Fibroblast of skin of right quadriceps (primary cell): ENCODE results near the gene ERP27.

ENCODE experiments used
- DNase-seq: peaks from one replicate; pipeline ENCODE4 v3.0.0-alpha.2; 2013

The ERP27 gene

DNA sequence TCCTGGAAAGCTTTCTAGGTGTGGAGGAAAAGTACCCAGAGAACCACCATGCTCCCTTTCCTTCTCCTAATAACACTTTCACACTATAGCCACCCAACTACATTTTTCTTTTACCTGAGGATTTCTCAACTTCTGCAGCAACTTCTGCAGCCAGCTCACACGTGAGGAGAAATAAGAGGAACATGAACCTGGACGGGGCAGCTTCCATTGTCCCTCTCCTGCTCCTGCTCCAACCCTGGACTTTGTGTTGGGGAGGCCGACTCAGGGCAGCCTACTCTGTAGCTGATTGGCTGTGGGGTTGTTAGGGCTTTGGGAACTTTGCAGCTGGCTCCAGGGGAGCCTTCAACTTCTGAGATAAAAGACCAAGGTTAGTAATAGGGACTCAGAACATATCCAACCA is at the start of gene ERP27:
TSS of gene ERP27 (minus strand) at position 237 of the 400 bp plus-strand sequence. CDS start at position 208, 29 bp downstream.
- no peak for DNase-seq

DNA sequence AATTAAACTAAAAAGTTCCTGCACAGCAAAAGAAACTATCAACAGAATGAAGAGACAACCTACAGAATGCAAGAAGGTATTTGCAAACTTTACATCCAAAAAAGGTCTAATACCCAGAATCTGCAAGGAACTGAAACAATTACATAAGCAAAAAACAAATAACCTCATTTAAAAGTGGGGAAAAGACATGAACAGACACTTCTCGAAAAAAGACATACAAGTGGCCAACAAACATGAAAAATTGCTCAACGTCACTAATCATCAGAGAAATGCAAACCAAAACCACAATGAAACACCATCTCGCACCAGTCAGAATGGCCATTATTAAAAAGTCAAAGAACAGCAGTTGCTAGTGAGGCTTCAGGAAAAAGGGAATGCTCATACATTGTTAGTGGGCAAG is 49.7 kb upstream of the ERP27 start:
- DNase-seq = no peak

DNA sequence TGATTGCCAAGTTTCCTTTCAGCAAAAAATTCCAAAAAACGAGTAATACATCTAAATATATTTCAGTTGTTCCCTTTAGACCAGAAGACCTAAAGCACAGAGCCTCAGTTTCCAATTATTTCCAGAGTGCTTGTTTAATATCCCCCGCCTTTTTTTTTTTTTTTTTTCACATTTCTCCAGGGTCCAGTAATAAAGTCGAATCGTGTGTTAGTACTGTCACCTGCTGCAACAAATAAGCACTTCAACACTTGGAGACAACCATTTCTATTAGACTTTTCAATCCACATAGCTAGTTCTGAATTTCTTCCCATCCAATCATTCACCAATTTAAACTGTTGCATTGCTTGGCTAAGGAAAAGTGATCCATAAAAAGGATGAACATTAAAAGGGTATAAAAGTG is 48.1 kb upstream of the ERP27 start:
- DNase-seq = no peak

DNA sequence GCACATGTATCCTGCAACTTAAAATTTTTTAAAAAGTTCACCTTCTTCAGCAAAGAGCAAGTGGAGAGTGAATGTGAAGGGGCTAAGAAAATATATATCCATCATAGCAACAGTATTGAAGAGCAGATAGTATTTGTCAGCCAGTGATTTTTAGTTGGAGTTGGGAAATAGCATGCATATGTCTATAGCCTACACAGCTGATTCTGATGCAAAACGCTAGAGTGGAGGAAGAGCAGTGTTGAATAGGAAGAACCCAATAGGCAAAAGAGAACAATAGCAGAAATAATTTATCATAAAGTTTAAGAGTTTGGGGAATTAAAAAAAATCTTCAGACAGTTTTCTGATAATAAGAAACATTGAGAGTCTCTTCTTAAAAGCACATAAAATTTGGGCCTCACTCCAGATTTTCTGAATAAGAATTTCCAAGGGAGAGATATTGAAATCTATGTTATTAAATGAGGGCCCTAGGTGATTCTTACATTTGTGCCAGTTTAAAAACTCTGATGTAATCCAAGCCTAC is 46.5 kb upstream of the ERP27 start:
- DNase-seq = no peak

DNA sequence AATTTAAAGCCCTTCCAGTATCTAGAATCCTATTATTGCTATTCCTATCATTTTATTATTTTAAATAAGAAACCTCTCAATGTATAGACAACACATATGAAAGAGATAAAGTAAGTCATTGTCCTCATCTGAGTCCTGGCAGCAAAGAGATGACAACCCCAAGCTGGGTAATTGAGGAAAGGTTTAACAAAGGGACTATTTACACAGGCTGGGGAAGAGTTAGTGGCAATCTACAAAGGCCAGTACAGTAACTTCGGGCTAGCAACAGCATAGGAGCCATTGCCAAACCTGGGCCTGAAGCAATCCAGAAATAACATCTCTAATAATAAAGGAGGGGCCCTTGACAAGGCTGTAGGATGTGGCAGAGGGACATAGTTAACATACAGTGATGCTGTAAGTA is 45.7 kb upstream of the ERP27 start:
- no peak for DNase-seq

DNA sequence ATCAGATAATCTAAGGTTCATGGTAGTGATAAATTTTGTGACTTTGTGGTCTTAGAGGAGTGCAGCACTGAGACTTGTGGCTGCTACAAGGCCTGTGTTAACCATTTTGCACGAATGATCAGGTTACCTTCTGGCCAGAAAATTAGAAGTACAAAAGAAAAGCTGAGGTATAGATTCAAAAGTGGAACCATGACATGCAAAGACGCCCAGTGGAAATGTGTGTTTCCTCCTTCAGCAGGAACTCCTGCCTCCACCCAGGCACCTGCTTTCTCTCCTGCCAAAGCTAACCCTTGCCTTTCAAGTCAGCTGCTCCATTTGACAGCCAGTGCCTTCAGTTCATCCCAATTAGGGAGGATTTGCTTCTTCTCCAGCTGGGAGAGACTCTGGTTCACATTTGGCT is 44.7 kb upstream of the ERP27 start:
- no peak for DNase-seq

DNA sequence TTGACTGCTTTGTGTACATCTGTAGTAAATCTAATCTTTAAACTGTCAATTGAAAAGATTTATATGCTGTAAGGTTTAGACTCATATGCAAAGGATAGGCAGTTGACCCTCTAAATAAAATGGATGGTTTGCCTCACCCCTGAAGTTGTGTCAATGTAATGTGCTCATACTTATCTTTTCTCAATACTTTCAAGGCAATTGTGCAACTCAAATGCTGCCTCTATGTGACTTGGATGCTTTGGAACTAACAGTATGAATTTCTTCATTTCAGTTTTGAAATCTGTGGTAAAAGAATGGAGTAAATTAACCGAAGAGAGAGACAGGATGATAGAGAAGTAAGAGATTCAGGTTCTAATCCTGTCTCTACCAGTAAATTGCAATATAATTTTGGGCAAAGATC is 44.2 kb upstream of the ERP27 start:
- DNase-seq = no peak

DNA sequence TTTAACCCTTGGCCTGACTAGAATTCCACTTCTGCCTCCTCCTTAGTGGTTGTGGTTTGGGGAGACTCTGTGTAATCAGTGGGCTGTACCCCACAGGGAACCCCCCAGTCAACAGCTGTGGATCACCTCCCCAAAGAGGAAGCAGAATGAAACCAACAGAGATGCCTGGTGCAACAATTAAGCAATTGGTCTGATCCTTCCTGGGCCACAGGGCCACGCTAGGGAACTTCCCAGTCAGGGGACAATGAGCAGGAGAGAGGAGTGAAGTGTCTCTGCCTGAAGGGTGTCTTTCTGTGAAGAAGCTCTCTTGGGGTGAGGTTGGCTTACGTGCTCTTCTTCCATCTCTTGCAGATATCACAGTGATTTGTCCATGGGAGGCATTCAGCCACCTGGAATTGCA is 42.7 kb upstream of the ERP27 start:
- no peak for DNase-seq

DNA sequence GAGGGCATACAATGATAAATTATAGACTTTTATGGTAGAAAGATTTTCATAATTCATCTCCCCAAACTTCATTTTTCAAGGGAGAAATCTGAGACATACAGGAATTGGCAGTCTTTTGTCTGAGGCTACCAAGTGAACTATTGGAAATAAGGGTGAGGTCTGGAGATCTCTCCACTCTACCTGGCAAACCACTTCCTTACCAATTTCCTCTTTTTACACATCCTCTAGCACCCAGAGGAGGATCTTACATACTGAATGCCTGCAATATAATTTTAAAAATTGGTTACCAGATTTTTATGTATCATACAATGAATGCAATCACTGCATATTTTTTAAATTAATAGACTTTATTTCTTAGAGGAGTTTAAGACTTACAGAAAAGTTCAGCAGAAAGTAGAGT is 41.1 kb upstream of the ERP27 start:
- no peak for DNase-seq

DNA sequence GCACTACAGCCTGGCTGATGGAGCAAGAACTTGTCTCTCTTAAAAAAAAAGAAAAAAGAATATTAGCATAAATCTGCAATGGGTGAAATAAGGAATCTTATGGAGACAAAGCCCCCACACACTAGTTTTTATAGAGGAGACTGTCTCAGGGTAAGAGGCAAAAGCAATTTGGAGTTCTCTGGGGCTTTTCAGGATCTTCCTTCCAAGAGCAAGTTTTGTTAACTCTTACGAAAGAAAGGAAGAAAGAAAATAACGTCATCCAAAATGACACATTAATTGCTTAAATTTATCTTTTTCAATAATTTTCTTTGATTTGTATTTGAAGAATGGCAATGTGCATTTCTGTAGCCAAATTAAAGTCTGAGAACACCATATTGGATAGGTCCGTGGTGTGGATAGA is 38.3 kb upstream of the ERP27 start:
- no peak for DNase-seq

DNA sequence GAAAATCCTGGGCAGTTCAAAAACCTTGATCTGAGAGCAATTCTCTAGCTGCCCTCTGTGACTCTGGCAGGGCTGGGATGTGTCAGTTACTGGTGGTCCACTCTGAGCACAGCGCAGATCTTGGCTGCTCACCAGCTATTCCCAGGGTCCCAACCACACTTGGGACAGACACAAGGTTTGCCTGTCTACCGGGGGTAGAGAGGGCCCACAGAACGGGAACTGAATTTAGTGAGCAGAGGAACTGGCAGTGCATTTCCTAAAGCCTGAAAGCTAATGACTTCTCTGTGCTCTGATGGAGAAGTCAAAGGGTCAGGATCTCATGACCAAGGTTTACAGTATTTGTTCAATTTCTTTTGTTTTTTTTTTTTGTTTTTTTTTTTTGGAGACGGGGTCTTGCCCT is 37.1 kb upstream of the ERP27 start:
- no peak for DNase-seq

DNA sequence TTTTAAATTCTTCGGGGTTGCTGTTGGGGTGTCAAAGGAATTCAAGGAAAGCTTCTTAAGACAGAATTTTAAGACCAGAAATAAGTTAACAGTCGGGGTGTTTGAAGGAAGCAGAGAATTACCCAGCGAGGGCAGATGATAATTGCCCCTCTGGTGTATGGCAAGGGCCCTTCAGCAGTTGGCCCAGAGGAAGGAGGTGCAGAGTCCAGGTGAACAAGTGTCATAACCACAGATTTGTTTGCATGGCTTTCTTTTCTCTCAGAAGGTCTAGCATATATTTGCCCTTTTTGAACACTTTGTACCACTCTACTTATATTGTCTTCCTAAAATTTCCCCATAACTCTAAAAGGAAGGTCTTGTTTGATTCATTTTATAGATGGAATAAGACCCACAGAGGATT is 36.3 kb upstream of the ERP27 start:
- no peak for DNase-seq

DNA sequence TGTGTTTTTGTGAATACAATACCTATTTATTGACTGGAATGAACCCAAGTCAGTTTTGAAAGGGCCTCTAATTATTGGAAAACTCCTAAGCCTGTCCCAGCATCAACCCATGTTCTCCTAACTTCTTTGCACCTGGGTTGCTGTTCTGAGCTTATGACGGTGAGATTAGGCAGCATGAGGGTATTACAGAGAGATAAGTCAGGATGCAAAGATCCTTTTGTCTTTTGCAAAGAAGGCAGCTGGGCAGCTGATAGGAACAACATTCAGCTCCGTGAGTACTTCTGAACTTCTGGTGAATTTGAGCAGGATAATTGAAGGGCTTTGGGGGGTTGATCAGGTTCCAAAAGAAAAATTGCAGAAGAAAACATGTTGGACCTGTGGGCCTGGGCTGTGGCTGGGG is 34.5 kb upstream of the ERP27 start, which contains the start of gene PDE6H:
TSS of gene PDE6H (plus strand) at position 227 of the 400 bp plus-strand sequence. CDS start 4,971 bp downstream, outside the sequence.
- no peak for DNase-seq

DNA sequence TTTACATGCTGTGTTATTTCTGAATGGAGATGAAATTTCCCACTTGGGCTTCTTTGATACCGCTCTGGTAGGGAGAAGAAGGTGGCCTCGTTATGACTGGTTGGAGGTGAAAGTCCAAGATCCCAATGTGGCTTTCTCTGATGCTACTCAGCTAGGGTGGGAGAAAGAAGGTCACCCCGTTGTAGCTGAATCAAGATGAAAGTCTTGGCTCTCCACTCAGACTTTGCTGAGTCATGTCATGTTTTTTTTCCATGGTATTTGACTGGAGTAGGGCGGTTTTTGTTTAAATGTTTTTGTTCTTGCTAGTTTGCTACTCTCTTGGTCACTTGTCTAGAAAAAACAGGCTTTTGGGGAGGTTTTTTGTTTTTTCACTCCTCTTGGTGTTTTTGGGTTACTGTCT is 32.1 kb upstream of the ERP27 start:
- DNase-seq = no peak

DNA sequence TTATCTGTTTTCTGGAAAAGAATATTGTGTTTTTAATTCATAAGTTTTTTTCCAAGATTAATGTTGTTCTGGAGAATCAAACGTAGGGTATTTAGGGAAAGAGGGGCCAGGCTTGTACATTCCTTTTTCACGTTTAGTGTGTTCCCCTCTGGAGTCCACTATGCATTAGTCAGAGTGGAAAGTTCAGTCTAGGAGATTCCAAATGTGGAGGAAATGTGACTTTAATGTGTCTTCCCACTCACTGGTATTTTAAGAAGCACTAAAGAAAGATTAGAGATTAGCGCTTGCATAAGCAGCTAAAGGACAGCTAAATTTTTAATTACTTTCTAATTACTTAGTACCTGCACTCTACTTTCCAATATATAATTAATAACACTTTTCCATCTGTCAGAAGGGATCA is 30.1 kb upstream of the ERP27 start:
- no peak for DNase-seq

DNA sequence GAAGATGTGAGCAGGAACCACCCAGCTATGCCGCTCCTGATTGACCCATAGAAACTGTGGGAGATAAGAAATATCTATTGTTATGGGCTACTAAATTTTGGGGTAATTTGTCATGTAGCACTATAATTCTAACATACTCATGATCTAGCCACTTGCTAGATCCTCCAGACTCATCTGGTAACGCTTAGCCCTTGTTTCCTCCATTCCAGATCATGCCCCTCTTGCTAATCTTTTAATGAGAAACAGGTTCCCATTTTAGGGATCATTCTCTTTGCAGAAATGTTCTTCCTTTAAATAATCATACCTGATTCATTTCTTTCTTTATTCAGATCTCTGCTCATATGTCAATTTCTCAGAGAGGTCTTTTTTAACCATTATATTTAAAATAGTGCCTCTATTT is 26.9 kb upstream of the ERP27 start:
- DNase-seq = peak; percentile 11

DNA sequence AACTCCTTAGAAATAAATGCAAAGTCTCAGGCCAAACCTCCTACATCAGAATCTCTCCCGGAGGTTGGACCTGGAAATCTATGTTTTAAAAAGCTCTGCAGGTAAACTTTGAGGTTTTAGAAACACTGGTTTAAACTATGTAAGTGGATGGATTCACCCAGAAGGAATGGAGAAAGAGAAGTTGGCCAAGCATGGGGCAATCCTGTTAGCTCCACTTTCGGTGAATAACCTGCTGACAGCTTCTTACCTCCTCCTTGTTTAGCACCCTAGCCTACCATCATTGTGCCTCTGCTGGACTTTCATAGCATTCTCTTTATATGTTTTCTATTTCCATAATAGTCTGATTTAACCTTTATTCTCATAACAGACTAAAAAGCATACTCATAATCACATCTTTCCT is 26.1 kb upstream of the ERP27 start:
- no peak for DNase-seq

DNA sequence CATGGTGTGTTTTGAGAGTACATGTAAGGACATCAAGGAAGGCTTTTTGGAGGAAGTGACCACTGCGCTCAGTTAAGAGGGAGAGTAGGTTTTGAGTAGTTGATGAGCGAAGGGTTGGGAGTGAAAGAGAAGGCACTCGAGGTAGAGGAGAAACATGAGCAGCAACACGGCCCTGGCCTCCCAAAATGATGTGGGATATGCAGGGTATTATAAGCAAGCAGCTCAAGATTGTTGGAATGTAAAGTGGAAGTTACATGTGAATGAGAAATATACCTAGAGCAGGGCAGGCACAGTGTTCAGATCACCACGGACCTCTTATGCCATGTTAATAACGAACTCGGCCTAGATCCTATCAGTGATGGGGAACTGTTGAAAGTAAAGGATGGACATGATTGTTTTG is 25.2 kb upstream of the ERP27 start:
- DNase-seq = no peak

DNA sequence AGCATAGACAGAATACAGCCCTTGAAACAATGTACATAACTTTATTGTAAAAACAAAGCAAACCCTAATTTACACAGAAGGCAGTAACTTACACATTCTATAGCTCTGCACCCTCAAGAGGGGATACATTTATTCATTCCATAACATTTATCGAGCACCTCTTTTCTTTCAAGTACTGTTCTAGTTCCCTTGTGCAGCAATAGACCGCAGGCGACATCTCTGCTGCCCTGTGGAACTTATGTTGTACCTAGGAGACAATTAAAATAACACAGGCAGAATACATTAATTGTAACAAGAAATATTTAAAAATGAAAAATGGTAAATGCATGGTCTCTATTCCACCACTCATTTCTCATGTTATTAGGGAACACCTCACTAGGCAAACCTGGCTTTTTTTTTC is 24.5 kb upstream of the ERP27 start:
- DNase-seq = no peak

DNA sequence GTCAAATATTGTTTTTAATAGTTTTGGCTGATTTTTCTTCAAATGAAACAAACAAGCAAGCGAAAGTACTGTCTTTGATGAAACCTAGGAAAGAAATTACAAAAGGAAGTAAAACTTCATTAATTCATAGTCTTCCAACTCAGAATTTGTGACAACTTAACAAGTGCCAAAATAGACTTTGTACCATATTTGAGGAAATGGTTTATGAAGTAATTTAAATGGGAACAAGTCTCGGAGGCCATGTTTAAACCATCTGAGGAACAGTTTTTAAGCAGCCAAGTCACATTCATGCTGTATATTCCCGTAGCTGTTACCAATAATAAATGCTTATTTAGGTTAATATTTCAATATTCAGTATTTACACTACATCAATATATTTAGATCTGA is 23.8 kb upstream of the ERP27 start:
- DNase-seq = no peak

DNA sequence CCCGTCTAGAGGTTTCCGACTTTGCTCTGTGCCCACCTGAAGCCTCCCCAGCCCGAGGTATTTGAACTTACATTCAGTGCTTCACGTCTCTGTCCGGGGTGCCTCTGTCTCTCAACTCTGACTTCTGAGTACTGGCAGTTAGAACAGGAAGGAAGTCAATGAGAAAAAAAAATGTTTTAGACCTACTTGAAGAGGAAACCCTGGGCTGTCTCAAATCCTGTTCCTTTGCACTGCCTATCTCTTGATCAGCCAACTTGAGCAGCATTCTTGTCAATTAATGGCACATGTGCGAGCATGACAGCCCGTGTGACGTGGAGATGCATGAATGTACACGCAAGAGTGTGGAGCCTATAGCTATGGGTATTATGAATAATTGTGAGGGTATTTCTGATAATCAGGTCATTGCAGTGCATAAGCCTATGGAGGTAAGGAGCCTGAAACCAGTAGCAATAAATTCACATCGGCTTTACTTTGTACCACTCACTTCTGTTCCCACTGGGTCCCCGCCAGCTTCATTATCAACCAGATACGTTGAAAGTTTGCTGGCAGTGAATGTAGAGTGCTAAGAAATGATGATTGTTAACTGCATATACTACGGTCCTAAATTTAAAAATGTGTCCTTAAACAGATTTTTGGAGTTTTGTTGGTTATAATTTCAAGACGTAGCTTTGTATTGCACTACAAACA is 23.3 kb upstream of the ERP27 start, which contains the start of gene ARHGDIB:
TSS of gene ARHGDIB (minus strand) at position 136 of the 687 bp plus-strand sequence. CDS start 10,889 bp downstream, outside the sequence.
- peak; percentile 65 for DNase-seq

DNA sequence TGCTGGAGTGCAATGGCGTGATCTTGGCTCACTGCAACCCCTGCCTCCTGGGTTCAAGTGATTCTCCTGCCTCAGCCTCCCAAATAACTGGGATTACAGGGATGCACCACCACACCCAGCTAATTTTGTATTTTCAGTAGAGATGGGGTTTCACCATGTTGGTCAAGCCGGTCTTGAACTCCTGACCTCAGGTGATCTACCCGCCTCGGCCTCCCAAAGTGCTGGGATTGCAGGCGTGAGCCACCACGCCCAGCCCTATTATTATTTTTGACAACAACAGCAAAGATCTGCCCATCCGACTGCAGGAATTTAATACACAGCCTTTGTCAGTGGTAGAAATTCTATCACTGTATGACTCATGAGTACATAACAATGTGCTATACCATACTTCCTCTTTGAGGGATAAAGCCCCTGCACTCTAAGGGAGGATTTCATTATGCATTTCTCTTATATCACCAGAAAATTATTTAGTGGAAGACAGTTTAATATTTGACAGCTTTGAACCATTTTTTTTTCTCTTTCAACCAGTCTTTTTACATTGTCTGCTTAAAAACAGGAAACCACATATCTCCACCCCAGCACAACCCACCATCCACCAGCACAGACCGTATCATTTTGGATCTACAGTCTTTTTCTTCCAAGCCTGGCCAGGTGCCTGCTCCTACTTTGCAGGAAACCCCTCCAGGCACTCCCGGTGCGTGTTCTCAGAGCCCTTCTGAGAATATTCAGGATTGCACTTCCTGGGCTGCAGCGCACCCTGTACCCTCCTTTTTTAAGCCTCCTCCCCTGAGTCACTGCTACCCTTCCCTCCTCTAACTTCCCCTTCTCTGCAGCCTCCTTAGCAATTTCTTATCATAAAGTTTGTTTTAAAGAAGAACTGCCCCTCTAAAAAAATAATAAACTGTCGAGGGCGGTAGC is 22.5 kb upstream of the ERP27 start:
- peak; percentile 82 for DNase-seq

DNA sequence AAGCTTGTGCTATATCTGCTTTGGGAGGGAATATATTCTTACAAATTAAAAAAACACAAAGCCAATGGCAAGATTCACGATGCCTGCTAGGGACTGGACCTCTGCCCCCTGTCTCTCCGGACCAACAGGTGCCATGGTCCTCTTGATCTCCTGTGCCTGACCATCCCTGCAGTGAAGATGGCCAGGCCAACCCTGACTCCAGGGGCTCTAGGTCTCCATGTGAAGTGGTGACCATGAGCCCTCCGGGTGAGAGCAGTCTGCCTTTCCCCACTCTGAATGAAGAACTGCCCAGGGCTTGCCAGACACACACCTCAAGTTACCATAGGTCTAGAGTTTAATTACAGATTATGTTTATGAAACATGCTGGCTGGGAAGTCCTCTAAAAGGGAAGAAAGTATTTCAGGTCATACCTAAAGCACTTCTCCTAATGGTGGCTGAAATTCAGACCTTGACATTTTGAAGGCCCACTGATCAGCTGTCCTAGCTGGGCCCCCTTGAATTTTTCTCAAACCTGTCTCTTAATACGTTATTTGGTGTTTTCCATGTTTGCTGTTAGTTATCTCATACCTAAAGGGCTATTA is 21.7 kb upstream of the ERP27 start:
- no peak for DNase-seq

DNA sequence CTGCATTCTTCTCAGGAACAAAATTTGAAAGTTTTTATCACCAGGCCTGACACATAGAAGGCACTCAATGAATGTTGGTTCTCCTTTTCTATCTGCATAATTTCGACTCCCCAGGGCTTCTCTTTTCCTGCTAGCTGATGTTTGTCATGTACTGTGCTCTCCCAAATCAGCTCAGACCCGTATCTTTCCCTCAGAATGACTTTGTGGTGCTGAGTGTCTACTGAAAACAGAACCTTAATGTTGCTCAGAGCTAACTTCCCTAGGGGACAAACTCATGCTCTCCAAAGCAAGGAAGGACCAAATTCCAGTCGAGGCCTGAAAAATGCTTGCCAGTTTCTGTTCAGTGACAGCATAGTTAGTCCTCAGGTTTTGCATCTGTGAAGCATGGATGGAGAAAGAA is 21.1 kb upstream of the ERP27 start:
- DNase-seq = no peak
